Measurements from ENCODE around the gene PAX1. TPM values are rescaled to one million over a fixed set of nuclear protein-coding genes. Genes with fewer than 3 reads are reported as not detected.

Gene PAX1
- total RNA-seq (2022; extraction: Qiagen RNA extraction) = 0.03 to 0.10 TPM (median 0.05 TPM) in 3 of 5 replicates, not detected in the others

DNA sequence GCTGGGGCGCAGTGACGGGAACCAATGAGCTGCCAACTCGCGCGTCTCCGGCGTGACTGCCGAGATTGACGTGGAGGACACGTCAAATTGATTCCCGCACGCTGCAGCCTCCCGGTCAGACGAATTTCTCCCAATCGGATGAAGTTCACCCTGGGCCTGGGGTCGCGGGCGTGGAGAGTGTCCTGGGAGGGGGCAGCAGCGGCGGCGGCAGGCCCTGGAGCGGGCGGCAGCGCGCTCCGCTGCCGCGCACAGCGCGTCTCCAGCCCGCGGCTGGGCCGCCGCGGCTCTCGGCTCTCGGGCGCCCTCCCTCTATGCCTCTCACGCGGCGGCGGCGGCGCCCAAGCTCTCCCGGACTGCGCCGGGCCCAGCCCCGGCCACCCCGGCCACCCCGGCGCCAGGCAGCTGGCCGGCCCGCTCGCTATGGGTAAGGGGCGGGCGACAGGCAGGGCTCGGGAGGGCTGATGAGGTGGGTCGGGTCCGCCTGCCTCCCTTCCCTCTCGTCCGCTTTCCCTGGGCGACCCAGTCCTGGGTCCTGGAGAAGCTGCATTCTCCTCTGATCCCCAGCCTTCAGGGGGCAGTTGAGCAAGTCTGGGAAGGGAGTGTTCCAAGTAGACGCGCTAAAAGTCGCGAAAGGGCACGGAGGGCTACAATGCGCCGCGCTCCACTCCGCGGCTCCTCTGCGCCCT is at the start of gene PAX1:
PAX1 (plus strand) TSS at position 90 of the 686 bp plus-strand sequence; CDS start at position 139, 49 bp downstream.

Other genes starting within 250 kb of the PAX1 start
- not detected in 5 replicates for gene NKX2-2, start 191.6 kb upstream of the PAX1 start, total RNA-seq (2022; extraction: Qiagen RNA extraction)

Measured in A549 treated with CORT108297 at 1 μM for 4 hours (cell line).